HG03159 (cell line): ENCODE measurements around the gene TEAD4.

ENCODE experiments used
- ATAC-seq: cut with Tn5 transposase; IDR thresholded peaks from one replicate; pipeline ENCODE4 v1.9.1; 2021; ENCODE audit warnings: mild to moderate bottlenecking, moderate library complexity; ENCODE audit not compliant: unreplicated experiment

Gene TEAD4

DNA sequence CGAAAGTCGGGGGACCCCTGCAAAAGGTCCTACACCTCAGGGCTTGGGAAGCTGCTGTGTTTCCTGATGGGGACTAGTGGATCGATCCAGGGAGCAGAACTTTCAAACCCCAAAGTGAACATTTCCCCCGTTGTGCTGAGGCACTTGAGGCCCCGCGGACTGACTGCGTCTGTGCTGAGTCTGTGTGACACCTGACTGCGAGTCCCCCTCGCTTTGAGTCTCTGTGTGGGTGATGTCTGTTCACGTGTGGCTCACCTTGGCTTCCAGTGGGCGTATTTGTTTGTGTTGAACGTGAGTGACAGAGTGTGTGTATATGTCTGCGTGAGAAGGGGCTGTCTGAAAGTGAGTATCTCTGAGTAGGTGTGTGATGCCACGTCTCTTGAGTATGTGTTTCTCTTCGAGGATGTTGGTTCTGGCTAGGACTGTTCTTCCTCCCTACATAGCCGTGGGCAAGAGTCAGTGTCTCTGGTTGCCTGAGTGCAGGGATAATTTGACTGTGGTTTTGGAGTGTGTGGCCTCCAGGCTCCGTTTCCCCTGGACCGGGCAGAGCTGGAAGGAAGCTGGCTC lies 1.3 kb downstream of the TEAD4 start:
- no peak for ATAC-seq

GRCh38 chr12:2960996-2961616 lies 1.9 kb downstream of the TEAD4 start:
- ATAC-seq, result no peak

DNA sequence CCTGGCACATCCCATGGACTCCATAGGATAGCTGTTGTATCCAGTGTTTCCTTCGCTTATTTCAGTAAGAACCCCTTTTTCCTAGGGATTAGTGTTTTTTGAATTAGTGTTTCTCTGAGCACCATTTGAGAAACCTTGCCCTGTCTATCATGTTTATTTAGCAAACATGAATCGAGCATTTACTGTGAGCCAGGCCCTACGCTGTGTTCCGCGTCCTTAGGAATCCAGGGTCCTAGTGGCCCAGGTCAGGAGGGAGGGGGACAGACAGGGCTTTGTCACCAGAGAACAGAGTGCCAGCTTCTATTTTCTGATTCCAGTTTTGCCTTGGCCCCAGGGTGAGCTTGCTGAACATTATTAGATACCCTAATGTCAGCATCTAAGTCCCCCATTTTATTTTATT lies 2.5 kb downstream of the TEAD4 start:
- ATAC-seq, result no peak

DNA sequence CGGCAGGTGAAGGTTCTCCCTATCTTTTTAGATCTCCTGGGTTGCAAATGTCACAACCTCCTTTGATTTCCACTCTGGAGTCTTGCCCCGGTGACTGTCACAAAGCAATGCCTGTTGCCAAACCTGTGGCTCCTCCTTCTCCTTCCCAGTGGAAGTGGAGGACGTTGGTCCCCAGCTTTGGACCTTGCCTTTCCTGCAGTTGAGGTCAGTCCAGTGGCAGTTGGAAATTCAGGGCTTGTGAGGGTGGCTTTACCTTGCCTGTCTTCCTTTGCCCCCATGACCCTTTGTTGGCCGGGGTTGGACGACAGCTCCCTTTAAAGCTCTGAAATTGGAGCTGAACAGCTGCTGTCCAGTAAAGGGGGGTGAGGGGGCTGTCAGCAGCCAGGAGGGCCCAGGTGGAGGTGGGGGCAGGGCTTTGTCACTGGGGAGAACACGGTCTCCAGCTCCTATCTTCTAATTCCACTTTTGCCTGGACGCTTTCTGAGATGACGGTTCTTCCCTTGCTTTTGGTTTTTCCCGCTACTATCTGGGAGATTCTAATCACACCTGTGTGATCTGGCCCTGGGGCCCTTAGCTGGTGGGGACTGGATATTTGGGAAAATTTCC lies 4.1 kb downstream of the TEAD4 start:
- ATAC-seq, result no peak

- no peak for ATAC-seq
Measured at GRCh38 chr12:2963760-2964292, 4.6 kb downstream of the TEAD4 start.

GRCh38 chr12:2967651-2968050 lies 8.5 kb downstream of the TEAD4 start:
- ATAC-seq, result no peak

DNA sequence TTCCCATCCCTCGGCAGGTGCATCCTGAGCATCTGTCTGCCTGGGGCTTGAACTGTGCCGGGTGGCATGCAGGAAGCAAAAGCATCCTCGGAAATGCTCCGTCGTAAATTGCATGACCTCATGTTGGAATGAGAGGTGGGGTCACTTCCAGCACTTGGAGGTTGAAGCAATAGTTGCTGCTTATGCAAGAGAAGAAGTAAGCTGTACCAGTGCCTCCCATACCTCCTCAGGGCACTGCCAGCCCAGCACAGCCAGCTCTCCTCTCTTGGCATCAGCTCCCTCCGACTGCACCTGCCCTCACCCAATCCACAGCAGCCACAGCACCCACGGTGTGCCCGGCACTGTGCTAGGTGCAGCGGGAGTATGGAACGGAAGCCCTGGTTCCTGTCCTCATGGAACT lies 11.5 kb downstream of the TEAD4 start:
- ATAC-seq, result no peak

DNA sequence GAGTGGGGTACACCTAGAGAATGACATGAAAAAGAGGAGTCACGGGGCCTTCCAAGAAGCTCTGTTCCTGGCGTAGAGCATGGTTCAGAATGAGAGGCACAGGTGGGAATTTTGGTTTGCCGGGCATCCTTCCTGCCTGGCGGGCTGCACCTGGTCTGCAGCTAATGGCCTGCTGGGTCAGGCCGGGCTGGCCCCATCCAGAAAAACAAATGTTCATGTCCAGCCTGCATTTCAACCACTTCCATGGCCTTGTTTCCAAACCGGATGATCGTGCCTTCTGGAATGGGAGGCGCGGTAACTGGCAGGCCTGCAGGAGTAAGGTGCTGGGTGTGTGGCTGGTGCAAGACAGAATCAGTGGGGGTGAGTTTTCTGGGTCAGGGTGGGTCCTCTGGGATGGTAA lies 14.4 kb downstream of the TEAD4 start:
- ATAC-seq, result no peak

- ATAC-seq, result no peak
Measured at GRCh38 chr12:2974560-2974971, 15.4 kb downstream of the TEAD4 start.

DNA sequence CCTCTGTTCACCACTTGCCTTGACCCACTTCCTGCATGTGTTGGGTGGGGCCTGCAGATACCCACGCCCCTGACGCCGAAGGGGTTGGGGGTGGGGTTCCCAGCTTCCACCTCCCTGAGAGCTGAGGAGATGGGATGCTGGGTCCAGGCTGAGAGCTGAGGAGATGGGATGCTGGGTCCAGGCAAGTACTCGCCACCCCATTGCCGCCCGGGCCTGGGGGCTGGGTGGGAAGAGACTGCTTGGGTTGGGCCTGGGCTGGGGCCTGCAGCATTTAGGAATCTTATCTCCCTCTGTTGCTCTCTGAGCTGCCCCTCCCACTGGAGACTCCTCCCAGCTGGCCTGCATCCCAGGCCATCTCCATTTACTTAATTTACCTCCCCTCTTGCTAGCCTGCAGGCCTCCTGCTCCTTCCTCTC lies 17.4 kb downstream of the TEAD4 start:
- no peak for ATAC-seq

DNA sequence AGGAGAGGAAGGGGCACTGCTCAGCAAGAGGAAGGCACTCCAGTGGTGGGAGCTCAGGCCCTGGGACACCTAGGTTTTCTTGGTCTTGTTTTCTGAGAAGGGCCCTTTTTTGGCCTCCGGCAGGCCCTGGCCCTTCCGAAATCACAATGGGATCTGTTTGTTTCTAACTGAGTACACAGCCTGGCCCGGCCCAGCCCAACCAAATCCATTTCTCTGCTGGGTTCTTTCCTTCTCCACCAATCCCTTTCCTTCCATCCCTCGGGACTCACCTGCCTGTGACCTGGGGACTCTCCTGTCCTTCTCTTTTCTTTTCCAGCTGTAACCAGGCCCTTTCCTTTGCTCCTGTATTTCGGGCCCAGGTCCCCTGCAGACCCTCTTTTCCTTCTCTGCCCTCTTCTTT lies 18.6 kb downstream of the TEAD4 start:
- no peak for ATAC-seq

DNA sequence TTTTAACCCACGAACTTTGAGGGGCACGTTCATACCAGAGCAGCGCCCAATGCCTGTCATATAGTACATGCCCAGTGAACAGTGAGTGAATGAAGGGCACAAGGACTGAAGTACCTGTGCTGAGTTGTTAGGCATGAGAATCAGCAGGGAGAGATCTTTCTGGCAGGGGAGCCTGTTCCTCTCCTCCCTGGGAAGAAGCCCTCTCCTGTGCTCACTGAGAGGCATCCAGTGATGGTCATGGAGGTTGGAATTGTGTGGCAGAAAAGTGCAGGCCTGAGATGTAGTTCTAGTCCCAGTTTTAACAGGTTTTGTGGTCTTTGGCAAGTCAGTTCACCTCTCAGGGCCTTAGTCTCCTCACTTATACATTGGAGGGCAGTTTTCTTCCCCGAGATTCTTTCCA lies 20.6 kb downstream of the TEAD4 start:
- ATAC-seq, result no peak

DNA sequence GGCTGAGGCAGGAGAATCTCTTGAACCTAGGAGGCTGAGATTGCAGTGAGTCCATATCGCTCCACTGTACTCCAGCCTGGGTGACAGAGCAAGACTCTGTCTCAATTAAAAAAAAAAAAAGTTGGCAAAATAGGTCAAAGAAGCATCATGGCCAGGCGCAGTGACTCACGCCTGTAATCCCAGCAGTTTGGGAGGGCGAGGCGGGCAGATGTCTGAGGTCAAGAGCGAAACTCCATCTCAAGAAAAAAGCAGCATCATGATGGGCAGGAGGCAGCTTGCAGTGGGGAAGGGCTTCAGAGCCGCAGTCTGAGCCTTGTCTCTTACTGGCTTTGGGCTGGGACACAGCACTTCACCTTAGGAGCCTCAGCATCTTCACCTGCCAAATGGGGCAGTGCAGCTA lies 21.4 kb downstream of the TEAD4 start:
- ATAC-seq, result no peak

- ATAC-seq, result no peak
Measured at GRCh38 chr12:2982361-2982760, 23.2 kb downstream of the TEAD4 start.

DNA sequence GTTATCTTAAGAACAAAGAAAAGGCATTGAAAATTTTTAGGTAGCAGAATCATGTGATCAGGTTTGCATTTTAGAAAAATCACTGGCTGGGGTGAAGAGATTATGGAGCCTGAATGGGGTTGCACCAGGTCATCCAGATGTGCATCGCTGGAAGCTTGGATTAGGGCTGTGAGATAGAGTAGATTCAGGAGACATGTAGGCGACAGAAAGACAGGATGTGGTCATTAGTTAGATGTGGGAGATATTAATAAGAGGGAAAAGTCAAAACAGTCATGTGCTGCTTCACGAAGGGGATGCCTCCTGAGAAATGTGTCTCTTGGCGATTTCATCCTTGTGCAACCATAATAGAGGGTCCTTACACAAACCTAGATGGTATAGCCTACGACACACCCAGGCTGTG lies 25.1 kb downstream of the TEAD4 start:
- ATAC-seq, result no peak

- ATAC-seq, result no peak
Measured at GRCh38 chr12:2984698-2985097, 25.5 kb downstream of the TEAD4 start.

- ATAC-seq, result no peak
Measured at GRCh38 chr12:2986876-2987275, 27.7 kb downstream of the TEAD4 start.

- no peak for ATAC-seq
Measured at GRCh38 chr12:2988494-2988893, 29.3 kb downstream of the TEAD4 start.

DNA sequence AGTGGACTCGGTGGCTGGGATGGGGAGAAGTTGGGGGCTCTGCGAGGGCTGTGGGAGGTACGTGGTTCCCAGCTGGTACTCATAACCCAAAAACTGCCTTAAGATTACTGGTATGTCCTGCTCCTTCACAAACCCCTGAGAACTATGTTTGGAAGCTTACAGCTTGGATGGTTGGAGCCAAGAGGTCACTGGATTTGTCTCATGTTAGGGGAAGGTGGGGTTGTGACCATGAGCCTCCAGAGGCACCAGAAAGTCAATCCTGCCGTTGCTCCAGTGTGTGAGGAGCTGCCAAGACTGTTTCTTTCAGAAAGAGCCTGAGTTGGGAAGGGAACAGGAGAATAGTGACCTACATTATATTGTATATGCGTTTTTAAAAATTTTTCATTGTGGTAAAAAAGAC lies 33.5 kb downstream of the TEAD4 start:
- ATAC-seq, result no peak

DNA sequence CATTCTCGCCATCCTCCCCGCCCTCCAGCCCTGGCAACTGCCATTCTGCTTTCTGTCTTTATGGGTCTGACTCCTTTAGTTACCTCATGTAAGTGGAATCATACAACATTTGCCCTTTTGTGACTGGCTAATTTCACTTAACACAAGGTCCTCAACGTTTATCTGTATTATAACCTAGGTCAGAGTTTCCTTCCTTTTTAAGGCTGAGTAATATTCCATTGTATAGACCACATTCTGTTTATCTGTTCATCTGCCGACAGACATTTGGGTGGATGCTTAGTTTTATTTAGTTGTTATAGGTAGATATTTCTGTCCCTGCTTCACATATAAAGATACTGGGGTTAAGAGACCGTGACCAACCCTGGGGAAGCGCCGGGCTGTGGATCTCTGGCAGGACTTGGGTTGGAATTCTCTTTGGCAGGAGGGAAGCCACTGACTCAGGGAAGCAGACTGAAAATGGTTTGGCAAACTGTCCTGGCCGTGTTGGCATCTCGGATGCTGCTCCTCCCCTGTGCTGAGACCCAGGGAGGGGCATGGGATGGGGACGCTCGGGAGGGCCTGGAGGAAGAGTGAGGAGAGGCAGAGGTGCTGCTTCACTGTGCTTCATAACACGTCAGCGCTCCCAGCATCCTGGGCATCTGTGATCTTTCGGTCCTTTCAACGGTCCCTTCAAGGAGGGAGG lies 38.9 kb downstream of the TEAD4 start:
- ATAC-seq, result no peak

- no peak for ATAC-seq
Measured at GRCh38 chr12:2998789-2999264, 39.6 kb downstream of the TEAD4 start.
